ENCODE measurements around the gene TRPC3. TPM values are rescaled to one million over a fixed set of nuclear protein-coding genes. Genes with fewer than 3 reads are reported as not detected.

The TRPC3 gene
- total RNA-seq, 4 donors from 2014 or later, result 0.22 to 1.5 (median 0.83) TPM

DNA sequence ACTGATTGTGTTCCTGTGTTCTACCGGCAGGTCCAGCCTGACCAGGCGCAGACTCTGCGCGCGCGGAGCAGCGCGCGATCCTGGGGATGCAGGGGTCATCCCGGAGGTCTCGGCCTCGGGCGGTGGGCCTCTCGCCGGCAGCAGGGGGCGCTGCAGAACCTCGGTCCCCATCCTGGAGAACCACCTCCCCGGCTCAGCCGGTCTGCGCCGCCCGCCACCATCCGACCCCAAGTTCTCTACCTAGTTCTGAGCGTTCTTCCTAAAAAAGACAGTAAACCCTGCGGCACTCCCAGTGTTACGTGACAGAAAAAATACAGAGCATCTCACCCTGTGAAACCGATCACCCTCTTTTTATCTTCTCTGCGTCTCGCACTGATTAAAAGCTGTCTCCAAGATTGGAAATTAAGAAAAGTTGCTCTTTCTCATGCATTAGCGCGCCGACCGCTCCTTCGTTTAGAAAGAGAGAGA, 1.6 kb downstream of the TRPC3 start:
- TF ChIP-seq, protein P1, sequence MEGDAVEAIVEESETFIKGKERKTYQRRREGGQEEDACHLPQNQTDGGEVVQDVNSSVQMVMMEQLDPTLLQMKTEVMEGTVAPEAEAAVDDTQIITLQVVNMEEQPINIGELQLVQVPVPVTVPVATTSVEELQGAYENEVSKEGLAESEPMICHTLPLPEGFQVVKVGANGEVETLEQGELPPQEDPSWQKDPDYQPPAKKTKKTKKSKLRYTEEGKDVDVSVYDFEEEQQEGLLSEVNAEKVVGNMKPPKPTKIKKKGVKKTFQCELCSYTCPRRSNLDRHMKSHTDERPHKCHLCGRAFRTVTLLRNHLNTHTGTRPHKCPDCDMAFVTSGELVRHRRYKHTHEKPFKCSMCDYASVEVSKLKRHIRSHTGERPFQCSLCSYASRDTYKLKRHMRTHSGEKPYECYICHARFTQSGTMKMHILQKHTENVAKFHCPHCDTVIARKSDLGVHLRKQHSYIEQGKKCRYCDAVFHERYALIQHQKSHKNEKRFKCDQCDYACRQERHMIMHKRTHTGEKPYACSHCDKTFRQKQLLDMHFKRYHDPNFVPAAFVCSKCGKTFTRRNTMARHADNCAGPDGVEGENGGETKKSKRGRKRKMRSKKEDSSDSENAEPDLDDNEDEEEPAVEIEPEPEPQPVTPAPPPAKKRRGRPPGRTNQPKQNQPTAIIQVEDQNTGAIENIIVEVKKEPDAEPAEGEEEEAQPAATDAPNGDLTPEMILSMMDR (IDR thresholded peaks at IDR 0.05; ENCODE audit: low read depth), result no peak

DNA sequence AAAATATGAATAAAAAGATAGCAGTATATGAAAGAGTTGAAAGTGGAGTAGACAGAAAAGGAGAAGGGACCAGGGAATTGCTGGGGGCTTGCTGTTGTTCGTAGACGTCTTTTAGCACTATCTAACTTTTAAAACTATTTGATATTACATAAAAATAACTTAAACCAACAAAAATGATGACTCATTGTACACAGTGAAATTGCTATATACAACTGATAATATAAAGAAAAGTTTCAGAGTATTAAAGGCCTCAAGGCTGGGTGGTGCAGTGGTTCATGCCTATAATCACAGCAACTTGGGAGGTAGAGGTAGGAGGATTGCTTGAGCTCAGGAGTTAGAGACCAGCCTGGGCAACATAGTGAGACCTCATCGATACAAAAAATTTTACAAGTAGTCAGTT, 5.2 kb downstream of the TRPC3 start:
- TF ChIP-seq, protein P1 (IDR thresholded peaks at IDR 0.05; ENCODE audit: low read depth), result no peak

DNA sequence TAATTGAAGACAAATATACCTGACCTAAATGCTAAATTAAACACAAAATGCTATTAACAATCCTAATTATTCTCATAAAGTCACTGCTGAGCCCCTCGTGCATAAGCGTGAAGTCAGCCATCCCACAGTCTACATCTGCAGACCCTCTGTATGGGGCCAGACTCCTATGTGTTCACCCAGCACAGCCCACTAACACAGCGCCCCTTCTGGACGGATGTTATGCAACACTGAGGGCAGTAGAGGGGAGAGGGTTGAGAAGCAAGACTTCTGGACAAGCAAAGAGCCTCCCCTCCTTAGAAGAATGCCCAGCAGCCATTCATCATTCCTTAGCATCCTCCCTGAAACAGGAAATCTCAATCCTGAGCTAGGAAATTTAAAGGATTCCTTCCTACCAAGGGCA, 7.9 kb downstream of the TRPC3 start:
- TF ChIP-seq, protein P1 (IDR thresholded peaks at IDR 0.05; ENCODE audit: low read depth), result no peak

DNA sequence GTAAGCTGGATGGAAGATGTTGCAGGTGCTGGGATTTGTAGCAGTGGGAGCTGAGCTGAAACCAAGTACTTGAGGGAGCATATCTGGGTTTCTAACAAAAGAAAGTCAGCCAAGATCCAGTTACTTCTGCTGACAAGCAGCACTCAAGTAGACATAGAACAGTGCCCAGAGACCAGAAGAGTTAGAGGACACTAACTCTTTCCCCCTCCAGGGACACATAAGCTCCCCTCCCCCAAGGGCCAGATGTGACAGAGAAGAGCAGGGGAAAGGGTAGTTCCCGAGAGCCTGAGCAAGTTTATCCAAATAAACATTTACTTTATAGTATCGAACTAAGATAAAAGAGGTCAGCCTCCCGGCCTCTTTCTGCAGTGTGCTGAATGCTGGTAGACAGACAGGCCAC, 12.2 kb downstream of the TRPC3 start:
- TF ChIP-seq, protein P1 (IDR thresholded peaks at IDR 0.05; ENCODE audit: low read depth), result no peak

DNA sequence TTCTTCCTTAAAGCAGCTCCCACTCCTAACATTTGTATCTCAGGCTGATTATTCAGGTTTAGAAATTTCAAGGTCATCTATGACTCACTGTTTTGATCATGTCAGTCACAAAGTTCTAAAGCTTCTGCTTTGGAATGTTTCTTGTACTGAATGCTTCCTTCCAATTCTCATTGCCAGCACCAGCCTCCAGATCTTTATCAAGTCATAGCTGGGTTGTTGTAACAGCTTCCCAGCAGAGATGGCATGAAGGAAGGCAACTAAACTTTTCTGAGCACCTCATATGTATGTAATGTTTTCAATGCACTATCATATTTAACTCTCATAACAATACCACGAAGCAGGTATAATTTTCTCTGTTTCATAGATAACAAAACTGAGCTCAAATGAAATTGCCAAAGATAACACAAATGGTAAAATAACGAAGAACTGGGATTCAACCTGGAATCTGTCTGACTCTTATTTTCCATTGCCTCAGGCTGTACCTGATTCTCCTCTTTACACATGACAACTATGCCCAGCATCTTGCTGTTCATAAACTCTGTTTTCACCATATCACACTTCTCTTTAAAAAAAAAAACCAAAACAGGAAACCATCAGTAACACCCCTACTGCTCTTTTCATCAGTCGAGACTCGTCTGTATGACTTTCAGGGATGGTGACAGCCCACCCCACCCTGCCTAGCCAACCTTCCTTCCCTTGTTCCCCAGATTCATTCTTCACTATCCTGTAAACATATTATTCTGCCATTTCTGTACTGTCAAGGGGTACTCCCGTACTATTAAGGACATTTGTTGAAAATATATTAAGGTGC, 13.4 kb downstream of the TRPC3 start:
- TF ChIP-seq, protein P1 (IDR thresholded peaks at IDR 0.05; ENCODE audit: low read depth), result no peak

DNA sequence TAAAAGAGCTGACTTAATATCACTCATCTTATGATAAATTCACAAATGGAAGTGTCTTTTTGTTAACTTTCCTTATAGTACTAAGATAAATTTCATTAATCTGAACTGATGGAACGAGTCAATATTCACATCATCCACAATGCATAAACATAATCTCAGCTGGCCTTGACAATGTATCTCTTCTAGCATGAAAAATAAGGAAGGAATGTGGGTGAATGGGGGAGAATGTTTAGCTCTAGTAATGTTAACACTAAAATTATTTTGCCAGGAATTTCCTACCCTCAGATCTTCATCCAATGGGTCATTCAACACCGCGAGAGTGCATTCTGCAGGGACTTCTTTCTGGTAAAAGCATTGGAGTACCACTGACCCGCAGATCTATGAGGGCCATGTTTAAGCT, 15.8 kb downstream of the TRPC3 start:
- TF ChIP-seq, protein P1 (IDR thresholded peaks at IDR 0.05; ENCODE audit: low read depth), result no peak

DNA sequence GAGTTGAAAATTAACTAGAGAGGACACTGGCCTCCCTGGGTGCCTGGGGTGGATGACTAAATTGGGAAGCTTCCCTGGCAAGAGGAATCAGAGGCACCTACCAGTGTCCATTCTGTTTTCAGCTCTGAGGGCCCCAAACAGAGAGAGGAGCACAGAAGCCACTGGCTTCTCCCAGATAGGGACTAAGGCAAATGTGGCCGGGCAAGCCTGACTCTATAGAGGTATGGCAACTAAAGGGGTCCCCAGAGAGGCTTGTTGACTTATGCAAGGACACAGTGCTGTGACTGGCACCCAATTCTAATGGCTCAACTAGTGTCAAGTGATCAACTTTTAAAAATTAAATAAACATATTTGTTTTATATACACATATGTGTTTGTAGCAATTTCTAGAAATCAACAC, 17.2 kb downstream of the TRPC3 start:
- TF ChIP-seq, protein P1 (IDR thresholded peaks at IDR 0.05; ENCODE audit: low read depth), result no peak

All from subcutaneous adipose tissue (tissue), 4 donors.